Measurements from ENCODE around the gene SNED1. TPM values are rescaled to one million over a fixed set of nuclear protein-coding genes. Genes with fewer than 3 reads are reported as not detected.

SNED1 gene
- total RNA-seq, 4 donors from 2014 or later = 18.0 to 52.2 (median 32.5) TPM

- TF ChIP-seq CTCF (IDR thresholded peaks at IDR 0.05) = no peak
- DNase-seq (ENCODE audit: low spot score) (no peak), ATAC-seq (ENCODE audit: low FRiP score) (no peak)
Measured at GRCh38 chr2:240987588-240987987, 10.8 kb upstream of the SNED1 start.

GRCh38 chr2:240988146-240988545, 10.3 kb upstream of the SNED1 start:
- ATAC-seq (ENCODE audit: low FRiP score) = no peak
- no peak for DNase-seq (ENCODE audit: low spot score)
- no peak for TF ChIP-seq CTCF (IDR thresholded peaks at IDR 0.05)

GRCh38 chr2:240988571-240989271, 9.7 kb upstream of the SNED1 start:
- DNase-seq (ENCODE audit: low spot score) (no peak), ATAC-seq (ENCODE audit: low FRiP score) (no peak)
- no peak for TF ChIP-seq CTCF (IDR thresholded peaks at IDR 0.05)

- ATAC-seq (ENCODE audit: low FRiP score) = no peak
- TF ChIP-seq CTCF (IDR thresholded peaks at IDR 0.05) = no peak
- DNase-seq (ENCODE audit: low spot score) = no peak
Measured at GRCh38 chr2:240989451-240990265, 8.8 kb upstream of the SNED1 start.

- ATAC-seq (ENCODE audit: low FRiP score) = no peak
- no peak for TF ChIP-seq CTCF (IDR thresholded peaks at IDR 0.05)
- no peak for DNase-seq (ENCODE audit: low spot score)
Measured at GRCh38 chr2:240990266-240990529, 8.2 kb upstream of the SNED1 start.

- ATAC-seq (ENCODE audit: low FRiP score) (no peak), DNase-seq (ENCODE audit: low spot score) (no peak)
- TF ChIP-seq CTCF (IDR thresholded peaks at IDR 0.05) = no peak
Measured at GRCh38 chr2:240990726-240991377, 7.6 kb upstream of the SNED1 start.
